ENCODE data around the gene FRZB.

GRCh38 chr2:182826064-182826463, 40.4 kb downstream of the FRZB start:
- no peak for TF ChIP-seq CTCF (conservative IDR thresholded peaks at IDR 0.05)
- TF ChIP-seq ZFX (IDR thresholded peaks at IDR 0.05) = no peak

All from C4-2B (cell line).